ENCODE results near the gene ARID1B. TPM values are rescaled to one million over a fixed set of nuclear protein-coding genes. Genes with fewer than 3 reads are reported as not detected.

The ARID1B gene
- total RNA-seq, 1 donor from 2014 or later, result 248 TPM

- ChIA-PET POLR2A (no interaction called here), CTCF (no interaction called here)
- intact Hi-C loops (cut with micrococcal nuclease), result no loop called here
- TF ChIP-seq, protein P1, sequence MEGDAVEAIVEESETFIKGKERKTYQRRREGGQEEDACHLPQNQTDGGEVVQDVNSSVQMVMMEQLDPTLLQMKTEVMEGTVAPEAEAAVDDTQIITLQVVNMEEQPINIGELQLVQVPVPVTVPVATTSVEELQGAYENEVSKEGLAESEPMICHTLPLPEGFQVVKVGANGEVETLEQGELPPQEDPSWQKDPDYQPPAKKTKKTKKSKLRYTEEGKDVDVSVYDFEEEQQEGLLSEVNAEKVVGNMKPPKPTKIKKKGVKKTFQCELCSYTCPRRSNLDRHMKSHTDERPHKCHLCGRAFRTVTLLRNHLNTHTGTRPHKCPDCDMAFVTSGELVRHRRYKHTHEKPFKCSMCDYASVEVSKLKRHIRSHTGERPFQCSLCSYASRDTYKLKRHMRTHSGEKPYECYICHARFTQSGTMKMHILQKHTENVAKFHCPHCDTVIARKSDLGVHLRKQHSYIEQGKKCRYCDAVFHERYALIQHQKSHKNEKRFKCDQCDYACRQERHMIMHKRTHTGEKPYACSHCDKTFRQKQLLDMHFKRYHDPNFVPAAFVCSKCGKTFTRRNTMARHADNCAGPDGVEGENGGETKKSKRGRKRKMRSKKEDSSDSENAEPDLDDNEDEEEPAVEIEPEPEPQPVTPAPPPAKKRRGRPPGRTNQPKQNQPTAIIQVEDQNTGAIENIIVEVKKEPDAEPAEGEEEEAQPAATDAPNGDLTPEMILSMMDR (IDR thresholded peaks at IDR 0.05), result no peak
- Mint-ChIP-seq H3K4me3 (no peak overlapping the region), H3K9me3 (no peaks in the 10 kb centered on the region), H3K27ac (no peak overlapping the region), H3K36me3 (ENCODE audit: low read depth) (peaks cover 78% of the 10 kb centered on the region), H3K4me1 (no peaks in the 10 kb centered on the region), H3K27me3 (no peaks in the 10 kb centered on the region)
- ATAC-seq (ENCODE audit: low read depth) (no peak), DNase-seq (no peak)
These were observed 419.2 kb downstream of the ARID1B start for GRCh38 chr6:157196391-157196790.

DNA sequence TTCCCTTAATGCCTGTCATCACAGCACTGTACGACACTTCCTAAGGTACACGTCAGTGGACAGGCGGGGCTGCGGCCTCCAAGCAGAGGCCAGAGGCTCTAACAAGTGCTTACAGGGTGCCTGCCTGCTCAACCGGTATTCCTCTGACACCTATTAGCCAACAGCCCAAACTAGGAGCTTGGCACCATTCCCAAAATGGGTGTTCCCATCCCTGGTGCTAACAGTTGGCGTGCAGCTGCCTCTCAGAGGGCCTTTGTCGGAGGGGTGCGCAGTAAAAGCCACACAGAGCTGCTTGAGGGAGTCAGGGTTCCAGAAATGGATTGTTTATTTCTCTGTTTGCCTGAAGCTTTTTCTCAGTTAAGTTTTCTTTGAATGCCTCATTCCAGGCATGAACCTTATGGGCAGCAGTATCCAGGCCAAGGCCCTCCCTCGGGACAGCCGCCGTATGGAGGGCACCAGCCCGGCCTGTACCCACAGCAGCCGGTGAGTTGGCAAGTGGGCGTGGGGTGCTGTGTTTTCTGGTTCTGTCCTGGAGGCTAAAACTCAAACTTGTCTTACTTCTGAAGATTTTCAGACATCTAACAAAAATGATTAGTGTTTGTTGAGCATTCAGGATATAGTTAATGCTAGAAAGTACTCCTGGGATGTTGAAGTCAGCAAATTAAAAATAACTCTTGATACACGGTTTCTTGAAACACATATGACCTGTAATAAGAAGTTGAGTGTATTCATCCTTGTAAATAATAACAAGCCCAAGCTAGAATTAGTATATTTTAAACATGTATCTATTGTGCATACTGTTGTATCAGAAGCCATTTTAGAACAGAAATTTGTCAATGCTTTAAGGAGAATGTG is 421.5 kb downstream of the ARID1B start:
- Mint-ChIP-seq H3K27ac (no peak overlapping the region), H3K4me1 (peaks cover 6% of the 10 kb centered on the region), H3K27me3 (no peaks in the 10 kb centered on the region), H3K4me3 (no peak overlapping the region), H3K36me3 (ENCODE audit: low read depth) (peaks cover 79% of the 10 kb centered on the region), H3K9me3 (no peaks in the 10 kb centered on the region)
- POLR2A ChIA-PET, result no interaction called here
- DNase-seq (no peak), ATAC-seq (ENCODE audit: low read depth) (no peak)
- TF ChIP-seq, protein P1 (IDR thresholded peaks at IDR 0.05), result no peak
- CTCF ChIA-PET, result no interaction called here
- intact Hi-C loops (cut with micrococcal nuclease), result no loop called here

DNA sequence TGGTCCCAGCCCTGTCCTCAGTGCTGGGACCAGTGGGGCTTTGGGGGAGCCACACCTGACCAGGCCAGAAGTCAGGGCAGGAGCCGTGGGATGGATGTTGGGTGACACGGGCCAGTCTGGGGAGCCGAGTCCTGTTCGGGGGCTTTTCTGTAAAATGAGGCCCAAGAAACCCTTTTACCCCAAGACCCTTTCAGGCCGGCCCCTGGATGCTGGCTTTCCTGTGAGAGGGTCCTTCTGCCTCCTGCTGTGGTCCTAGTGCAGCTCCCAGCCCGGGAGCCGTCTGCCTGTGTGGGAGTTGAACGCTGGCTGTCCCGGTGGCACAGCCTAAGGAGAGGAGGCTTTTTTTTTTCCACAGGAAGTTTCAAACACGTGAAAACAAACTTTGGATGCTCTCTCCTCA is 422.9 kb downstream of the ARID1B start:
- Mint-ChIP-seq H3K27ac (no peak overlapping the region), H3K4me1 (peaks cover 9% of the 10 kb centered on the region), H3K36me3 (ENCODE audit: low read depth) (peaks cover 82% of the 10 kb centered on the region), H3K27me3 (no peaks in the 10 kb centered on the region), H3K4me3 (no peak overlapping the region), H3K9me3 (no peaks in the 10 kb centered on the region)
- TF ChIP-seq, protein P1 (IDR thresholded peaks at IDR 0.05), result no peak
- ATAC-seq (ENCODE audit: low read depth) (no peak), DNase-seq (no peak)
- CTCF ChIA-PET, result no interaction called here
- POLR2A ChIA-PET, result no interaction called here
- intact Hi-C loops (cut with micrococcal nuclease), result no loop called here

- Mint-ChIP-seq H3K9me3 (no peaks in the 10 kb centered on the region), H3K4me1 (peaks cover 9% of the 10 kb centered on the region), H3K36me3 (ENCODE audit: low read depth) (peaks cover 81% of the 10 kb centered on the region), H3K4me3 (no peak overlapping the region), H3K27me3 (no peaks in the 10 kb centered on the region), H3K27ac (no peak overlapping the region)
- TF ChIP-seq, protein P1 (IDR thresholded peaks at IDR 0.05), result no peak
- POLR2A ChIA-PET, result no interaction called here
- ATAC-seq (ENCODE audit: low read depth) (no peak), DNase-seq (no peak)
- intact Hi-C loops (cut with micrococcal nuclease), result no loop called here
- CTCF ChIA-PET, result no interaction called here
These were observed 423.4 kb downstream of the ARID1B start for GRCh38 chr6:157200611-157201010.

DNA sequence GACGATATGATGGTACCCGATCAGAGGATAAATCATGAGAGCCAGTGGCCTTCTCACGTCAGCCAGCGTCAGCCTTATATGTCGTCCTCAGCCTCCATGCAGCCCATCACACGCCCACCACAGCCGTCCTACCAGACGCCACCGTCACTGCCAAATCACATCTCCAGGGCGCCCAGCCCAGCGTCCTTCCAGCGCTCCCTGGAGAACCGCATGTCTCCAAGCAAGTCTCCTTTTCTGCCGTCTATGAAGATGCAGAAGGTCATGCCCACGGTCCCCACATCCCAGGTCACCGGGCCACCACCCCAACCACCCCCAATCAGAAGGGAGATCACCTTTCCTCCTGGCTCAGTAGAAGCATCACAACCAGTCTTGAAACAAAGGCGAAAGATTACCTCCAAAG is 423.9 kb downstream of the ARID1B start:
- H3K36me3 Mint-ChIP-seq (ENCODE audit: low read depth), result peaks cover 82% of the 10 kb centered on the region
- no peaks in the 10 kb centered on the region for H3K27me3 Mint-ChIP-seq
- ChIA-PET CTCF (no interaction called here), POLR2A (no interaction called here)
- no peak overlapping the region for H3K4me3 Mint-ChIP-seq
- H3K9me3 Mint-ChIP-seq, result no peaks in the 10 kb centered on the region
- TF ChIP-seq, protein P1 (IDR thresholded peaks at IDR 0.05), result no peak
- intact Hi-C loops (cut with micrococcal nuclease), result no loop called here
- ATAC-seq (ENCODE audit: low read depth), result no peak
- no peak for DNase-seq
- H3K4me1 Mint-ChIP-seq, result peaks cover 9% of the 10 kb centered on the region
- H3K27ac Mint-ChIP-seq, result no peak overlapping the region
